Motor neuron (in vitro differentiated cells): Measurements from ENCODE around the gene FKBP4. TPM values are rescaled to one million over a fixed set of nuclear protein-coding genes. Genes with fewer than 3 reads are reported as not detected.

Experiments
- ATAC-seq, 8 experiments: fragments of 200-7000 bp; cut with Tn5 transposase; replicated peaks in 6 of 8; 2 replicates each; pipeline ENCODE4 v1.8.0; 2021; ENCODE audit warnings: mild to moderate bottlenecking in 8 of 8, moderate library complexity in 8 of 8
- H3K27ac ChIP-seq, 2 donors: fragments of 250-450 bp; sonication (Bioruptor Pico); 2 replicates each; pipeline ENCODE4 v1.9.0; 2021; ENCODE audit warnings: antibody characterized with exemption in 2 of 2, mild to moderate bottlenecking in 2 of 2, moderate library complexity in 1 of 2
- H3K4me1 ChIP-seq, 2 donors: fragments of 250-450 bp; sonication (Bioruptor Pico); replicated peaks in 1 of 2; 2 replicates each; pipeline ENCODE4 v1.6.1; 2021; ENCODE audit warnings: antibody characterized with exemption in 2 of 2, mild to moderate bottlenecking in 2 of 2, moderate library complexity in 1 of 2
- H3K4me3 ChIP-seq, 5 donors: fragments of 250-450 bp; sonication (Bioruptor Pico); 2 replicates each; pipeline ENCODE4 v1.9.0; 2021; ENCODE audit warnings: antibody characterized with exemption in 5 of 5, mild to moderate bottlenecking in 5 of 5, moderate library complexity in 4 of 5
- WGBS, 10 experiments: fragments of 450-650 bp; shearing (Covaris generic); methylation state at CpG; one replicate each; pipeline ENCODE4 v1.0.0; 2022; 5-methylcytosine and 5-hydroxymethylcytosine counted together
- in situ Hi-C, 9 experiments: fragments of 400-800 bp; cut with MboI; loops; one replicate each; pipeline ENCODE4 v1.15.0; 2021; ENCODE audit warnings: low sequenced_read_pairs in 9 of 9, low pct_unique_long_range_greater_than_20kb in 2 of 9; ENCODE audit not compliant: unreplicated experiment in 9 of 9
- total RNA-seq, 8 experiments: library from RNA; unstranded; fragments of 300-600 nt; gene quantifications; 2 replicates each; pipeline versions ENCODE4 v1.2.3 to v1.2.4, GENCODE V29; 2022

The FKBP4 gene
- total RNA-seq, 8 experiments from 2014 or later, result 45.3 to 127 (median 103) TPM

- Histone ChIP-seq H3K27ac (no peak overlapping the region), H3K4me1 (peaks cover 18 to 20% of the 10 kb centered on the region in 2 donors), H3K4me3 (no peak overlapping the region)
- in situ Hi-C loops, result loop anchor here in 1 of 9 experiments (25.0 kb wide), 1 partner anchor 106 kb away; no protein-coding TSS in a partner anchor
- no peak for ATAC-seq
- 52 to 100% (median 68%) methylated on average over 1 to 25 of the region's 25 CpGs for WGBS, 10 experiments
These were observed 1.9 kb upstream of the FKBP4 start for GRCh38 chr12:2792671-2793500.

GRCh38 chr12:2793561-2793960, 1.2 kb upstream of the FKBP4 start:
- no peak for ATAC-seq
- Histone ChIP-seq H3K27ac (peak overlapping the region in 1 of 2 donors; percentile 92), H3K4me1 (peaks cover 18 to 20% of the 10 kb centered on the region in 2 donors), H3K4me3 (peak overlapping the region in 1 of 5 donors; percentile 77)
- in situ Hi-C loops, result loop anchor here in 1 of 9 experiments (25.0 kb wide), 1 partner anchor 106 kb away; no protein-coding TSS in a partner anchor
- 20 to 97% (median 94%) methylated on average over 1 to 15 of the region's 21 CpGs for WGBS, 10 experiments

DNA sequence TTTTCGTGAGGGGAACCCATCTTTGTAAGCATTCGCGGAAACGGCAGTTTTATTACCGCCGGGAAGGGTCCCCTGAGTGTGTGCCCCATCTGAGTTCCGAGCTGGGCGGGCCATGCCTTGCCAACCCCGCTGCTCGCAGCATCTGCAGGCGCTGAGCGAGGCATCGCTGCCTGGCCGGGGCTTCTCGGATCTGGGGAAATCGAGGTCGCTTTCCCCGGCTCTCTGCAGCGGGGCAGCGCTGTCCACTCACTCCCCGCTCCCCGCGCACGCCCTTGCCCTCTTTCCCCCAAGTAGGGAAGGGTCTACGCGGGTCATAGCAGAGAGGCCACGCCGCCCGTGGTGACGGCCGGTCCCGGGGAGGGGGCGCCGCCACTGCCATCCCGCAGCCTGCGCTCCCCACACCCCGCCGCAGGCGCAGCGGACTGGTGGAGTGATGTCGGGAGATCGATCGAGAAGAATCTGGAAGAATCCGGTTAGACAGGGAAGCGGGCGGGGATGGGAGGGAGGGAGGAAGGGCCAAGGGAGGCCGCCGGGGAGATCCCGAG, 507 bp upstream of the FKBP4 start:
- WGBS, 10 experiments, result 6 to 40% (median 22%) methylated on average over 3 to 16 of the region's 49 CpGs; no CpG with 5 or more reads in 5 of the 10 experiments
- in situ Hi-C loops, result loop anchor here in 1 of 9 experiments (25.0 kb wide), 1 partner anchor 107 kb away; no protein-coding TSS in a partner anchor
- H3K4me3 ChIP-seq, result peak overlapping the region; percentile 77 to 100 (median 94)
- ATAC-seq, result peak; percentile 47 to 73 (median 58)
- peak overlapping the region; percentile 77 to 92 for H3K27ac ChIP-seq
- peaks cover 18 to 20% of the 10 kb centered on the region in 2 donors for H3K4me1 ChIP-seq

DNA sequence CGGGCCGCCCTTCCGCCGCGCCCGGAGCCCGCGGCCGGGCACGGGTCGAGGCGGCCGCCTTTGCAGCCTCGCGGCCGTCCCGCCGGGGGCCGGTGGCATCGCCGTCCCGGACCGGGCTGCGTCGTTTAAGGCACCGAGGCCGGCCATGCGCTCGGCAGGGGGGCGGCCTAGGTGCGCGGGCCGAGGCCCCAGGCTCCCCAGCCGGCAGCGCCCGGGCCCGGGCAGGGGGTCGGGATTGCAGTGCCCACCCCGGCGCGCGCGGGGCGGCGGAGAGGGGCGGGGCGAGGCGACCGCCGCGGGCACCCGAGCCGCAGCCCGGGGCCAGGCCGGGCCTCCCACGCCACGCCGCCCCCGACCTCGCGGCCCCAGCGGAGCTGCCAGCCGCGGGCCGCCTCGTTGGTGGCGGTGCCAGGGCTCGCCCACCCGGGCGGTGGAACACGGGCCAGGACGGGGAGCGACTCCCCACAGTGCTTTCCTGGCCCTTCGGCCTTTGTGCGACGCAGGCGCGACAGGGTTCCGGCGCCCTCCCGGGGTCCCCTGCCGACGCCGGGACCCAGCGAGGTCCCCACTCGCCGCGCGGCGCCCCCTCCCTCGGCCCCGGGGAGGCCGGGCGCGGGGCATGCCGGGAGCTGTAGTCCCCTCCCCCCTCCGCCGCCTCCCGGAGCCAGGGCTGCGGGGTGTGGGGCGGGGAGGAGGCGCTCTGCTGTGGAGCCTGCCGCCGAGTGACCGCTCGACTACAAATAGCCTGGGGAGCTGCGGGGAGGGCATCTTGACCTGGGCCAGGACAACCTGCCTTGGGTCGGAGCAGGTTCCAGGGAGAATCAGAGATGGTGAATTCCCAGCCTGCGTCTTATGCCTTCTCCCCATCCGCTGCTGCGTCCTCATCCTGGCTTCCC, 769 bp downstream of the FKBP4 start:
- in situ Hi-C loops, result loop anchor here in 1 of 9 experiments (25.0 kb wide), 1 partner anchor 108 kb away; no protein-coding TSS in a partner anchor
- peak; percentile 53 to 67 (median 64) for ATAC-seq
- WGBS, 10 experiments, result 0% methylated on average over 2 of the region's 111 CpGs; no CpG with 5 or more reads in 9 of the 10 experiments
- Histone ChIP-seq H3K4me3 (peak overlapping the region; percentile 77 to 100 (median 94)), H3K27ac (peak overlapping the region; percentile 88 to 92), H3K4me1 (peaks cover 18 to 20% of the 10 kb centered on the region in 2 donors)

DNA sequence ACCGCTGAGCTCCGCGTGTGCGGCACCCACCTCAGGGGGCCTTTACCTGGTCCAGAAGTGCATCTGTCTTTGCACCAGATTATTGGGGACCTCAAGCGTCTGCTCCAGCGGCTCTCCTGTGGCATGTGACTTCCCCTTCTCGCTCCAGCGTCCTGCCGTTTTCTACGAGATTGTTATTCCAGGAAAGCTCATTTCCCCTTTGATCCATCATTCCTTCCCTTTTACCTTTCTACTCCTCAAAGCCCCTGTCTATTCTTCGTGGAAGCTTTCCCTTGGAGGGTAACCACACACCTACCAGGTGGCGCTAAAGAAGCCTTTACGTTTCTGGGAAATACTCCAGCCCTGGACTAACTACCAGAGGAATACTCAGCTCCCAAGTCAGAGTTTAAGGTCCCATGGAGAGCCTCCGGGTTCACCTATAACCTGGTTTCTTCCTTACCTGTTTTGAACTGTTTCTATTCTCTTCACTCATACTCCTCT, 1.5 kb downstream of the FKBP4 start:
- in situ Hi-C loops, result loop anchor here in 1 of 9 experiments (25.0 kb wide), 1 partner anchor 109 kb away; no protein-coding TSS in a partner anchor
- ATAC-seq, result no peak

DNA sequence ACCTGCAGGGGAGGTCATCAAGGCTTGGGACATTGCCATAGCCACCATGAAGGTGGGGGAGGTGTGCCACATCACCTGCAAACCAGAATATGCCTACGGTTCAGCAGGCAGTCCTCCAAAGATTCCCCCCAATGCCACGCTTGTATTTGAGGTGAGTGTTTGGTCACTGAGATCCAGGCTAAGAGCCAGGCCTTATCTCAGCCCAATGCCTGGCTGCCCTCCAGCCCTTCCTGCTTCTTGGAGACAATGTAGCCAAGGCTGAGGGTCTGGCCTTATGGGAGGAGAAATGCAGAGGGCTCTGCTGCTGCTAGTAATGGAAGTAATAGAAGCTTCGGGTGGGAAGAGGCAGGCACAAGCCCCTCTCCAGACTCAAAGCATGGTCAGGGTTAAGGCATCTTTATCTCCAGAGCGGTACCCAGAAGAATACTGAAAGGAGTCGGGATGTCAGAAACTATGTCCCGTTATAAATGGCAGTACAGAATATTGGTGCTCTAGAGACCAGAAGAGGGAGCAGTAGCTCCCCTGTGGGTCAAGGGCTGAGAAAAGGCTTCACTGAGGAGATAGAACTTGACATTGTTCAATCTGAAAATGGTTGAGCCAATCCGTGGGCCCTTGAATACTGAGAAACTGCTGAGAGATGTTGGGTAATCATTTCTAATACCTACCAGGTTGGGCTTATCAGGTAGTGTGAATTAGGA, 3.1 kb downstream of the FKBP4 start:
- ATAC-seq, result no peak
- no peak overlapping the region for H3K27ac ChIP-seq
- H3K4me3 ChIP-seq, result no peak overlapping the region
- WGBS, 10 experiments, result 46 to 100% (median 92%) methylated on average over 1 to 5 of the region's 7 CpGs; no CpG with 5 or more reads in 2 of the 10 experiments
- in situ Hi-C loops, result loop anchor here in 1 of 9 experiments (25.0 kb wide), 1 partner anchor 111 kb away; no protein-coding TSS in a partner anchor
- H3K4me1 ChIP-seq, result peaks cover 18% of the 10 kb centered on the region in 2 donors

More for the DNA sequence above, 1.5 kb downstream of the FKBP4 start:
- Histone ChIP-seq H3K4me3 (peak overlapping the region; percentile 77 to 100 (median 94)), H3K27ac (peak overlapping the region; percentile 88 to 92), H3K4me1 (peaks cover 18 to 20% of the 10 kb centered on the region in 2 donors)
- 4 to 43% (median 14%) methylated on average over 1 to 10 of the region's 14 CpGs; no CpG with 5 or more reads in 2 of the 10 experiments for WGBS, 10 experiments

DNA sequence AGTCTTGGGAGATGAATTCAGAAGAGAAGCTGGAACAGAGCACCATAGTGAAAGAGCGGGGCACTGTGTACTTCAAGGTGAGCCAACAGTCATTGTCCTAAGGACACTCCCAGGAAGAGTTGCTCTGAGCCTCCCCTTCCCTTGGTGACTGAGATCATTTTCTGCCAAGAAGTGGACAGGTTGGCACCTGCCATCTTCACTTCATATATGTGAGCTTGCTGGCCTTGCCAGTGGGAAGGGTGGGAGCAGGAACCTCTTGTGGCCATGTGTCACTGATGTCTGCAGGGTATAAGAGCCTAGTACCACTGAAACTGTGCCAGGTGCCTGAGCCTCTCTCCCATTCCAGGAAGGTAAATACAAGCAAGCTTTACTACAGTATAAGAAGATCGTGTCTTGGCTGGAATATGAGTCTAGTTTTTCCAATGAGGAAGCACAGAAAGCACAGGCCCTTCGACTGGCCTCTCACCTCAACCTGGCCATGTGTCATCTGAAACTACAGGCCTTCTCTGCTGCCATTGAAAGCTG, 5.3 kb downstream of the FKBP4 start:
- ATAC-seq, result no peak
- no peak overlapping the region for H3K27ac ChIP-seq
- in situ Hi-C loops, result no loop called here
- H3K4me3 ChIP-seq, result no peak overlapping the region
- peaks cover 8 to 10% of the 10 kb centered on the region in 2 donors for H3K4me1 ChIP-seq
- WGBS, 10 experiments, result 83 to 100% (median 100%) methylated on average over 1 to 2 of the region's 3 CpGs; no CpG with 5 or more reads in 4 of the 10 experiments

DNA sequence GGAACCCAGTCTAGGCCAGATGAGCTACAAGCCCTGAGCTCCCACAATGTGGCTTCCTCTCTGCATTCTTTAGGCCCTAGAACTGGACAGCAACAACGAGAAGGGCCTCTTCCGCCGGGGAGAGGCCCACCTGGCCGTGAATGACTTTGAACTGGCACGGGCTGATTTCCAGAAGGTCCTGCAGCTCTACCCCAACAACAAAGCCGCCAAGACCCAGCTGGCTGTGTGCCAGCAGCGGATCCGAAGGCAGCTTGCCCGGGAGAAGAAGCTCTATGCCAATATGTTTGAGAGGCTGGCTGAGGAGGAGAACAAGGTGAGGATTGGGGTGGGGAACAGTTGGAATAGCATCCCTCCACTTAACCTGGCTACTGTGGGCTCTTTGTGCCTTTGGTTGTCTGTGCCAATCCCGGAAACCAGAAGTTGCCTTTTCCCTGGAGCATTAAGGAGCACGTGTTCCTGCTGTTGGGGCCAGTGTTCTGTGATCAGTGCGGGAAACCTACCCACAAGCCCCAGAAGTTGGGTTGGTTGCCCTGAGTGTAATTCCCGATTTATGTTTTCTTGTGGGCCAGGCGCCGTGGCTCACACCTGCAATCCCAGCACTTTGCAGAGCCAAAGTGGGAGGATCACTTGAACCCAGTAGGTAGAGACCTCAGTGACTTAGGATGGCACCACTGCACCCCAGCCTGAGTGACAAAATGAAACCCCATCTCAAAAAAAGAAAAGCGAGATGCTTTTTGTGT, 6.4 kb downstream of the FKBP4 start:
- in situ Hi-C loops, result no loop called here
- no peak for ATAC-seq
- WGBS, 10 experiments, result 69 to 100% (median 97%) methylated on average over 1 to 7 of the region's 16 CpGs; no CpG with 5 or more reads in 1 of the 10 experiments
- Histone ChIP-seq H3K27ac (no peak overlapping the region), H3K4me1 (peaks cover 8 to 10% of the 10 kb centered on the region in 2 donors), H3K4me3 (no peak overlapping the region)

DNA sequence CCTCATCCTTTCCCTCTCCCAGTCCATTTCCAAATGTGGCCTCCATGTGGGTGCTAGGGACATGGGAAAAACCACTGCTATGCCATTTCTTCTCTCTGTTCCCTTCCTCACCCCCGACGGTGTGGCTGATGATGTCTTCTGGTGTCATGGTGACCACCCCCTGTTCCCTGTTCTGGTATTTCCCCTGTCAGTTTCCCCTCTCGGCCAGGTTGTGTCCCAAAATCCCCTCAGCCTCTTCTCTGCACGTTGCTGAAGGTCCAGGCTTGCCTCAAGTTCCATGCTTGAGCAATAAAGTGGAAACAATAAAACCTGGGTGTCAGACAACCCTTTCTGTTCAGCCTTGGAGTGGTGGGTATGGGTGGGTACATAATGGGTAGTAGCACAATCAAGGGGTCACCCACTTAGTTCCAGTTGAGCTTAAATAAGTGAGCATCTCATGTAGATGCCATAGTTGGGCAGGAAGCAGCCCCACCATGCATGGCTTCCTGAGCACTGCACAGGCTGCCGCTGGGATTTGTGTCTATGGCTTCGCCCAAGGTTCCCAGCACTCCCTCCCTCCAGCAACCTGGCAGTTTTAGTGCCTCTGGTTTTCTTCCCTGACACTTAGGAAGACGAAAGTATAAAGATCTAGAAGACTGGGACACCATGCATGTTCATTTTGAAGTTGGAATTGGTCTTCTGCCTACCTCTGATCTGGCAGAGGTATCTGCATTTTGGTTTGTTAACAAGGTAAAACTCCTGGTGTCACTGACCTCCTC, 9.0 kb downstream of the FKBP4 start:
- Histone ChIP-seq H3K4me1 (no peaks in the 10 kb centered on the region), H3K27ac (peak overlapping the region in 1 of 2 donors; percentile 59), H3K4me3 (no peak overlapping the region)
- in situ Hi-C loops, result no loop called here
- ATAC-seq, result peak in 2 of 8 experiments; percentile 3 to 9
- 53 to 100% (median 95%) methylated on average over 2 to 5 of the region's 7 CpGs; no CpG with 5 or more reads in 3 of the 10 experiments for WGBS, 10 experiments

GRCh38 chr12:2804393-2805142, 9.8 kb downstream of the FKBP4 start:
- Histone ChIP-seq H3K4me1 (no peaks in the 10 kb centered on the region), H3K4me3 (no peak overlapping the region), H3K27ac (peak overlapping the region in 1 of 2 donors; percentile 59)
- ATAC-seq, result peak in 5 of 8 experiments; percentile 70 to 94 (median 85)
- in situ Hi-C loops, result no loop called here
- WGBS, 10 experiments, result 47 to 100% (median 72%) methylated on average over 1 to 5 of the region's 5 CpGs; no CpG with 5 or more reads in 3 of the 10 experiments
